HG03565 (cell line): ENCODE results near the gene ZNF543.
A peak's percentile ranks its signal among the peaks of the same experiment; 100 is the strongest.
"Not testable (repeated sequence)": the region's sequence is repeated elsewhere in the genome, so short reads cannot be mapped to it uniquely, and the experiment has no call there.

Experiments used
- ATAC-seq: cut with Tn5 transposase; IDR thresholded peaks from one replicate; pipeline ENCODE4 v1.9.1; 2021; ENCODE audit warnings: mild to moderate bottlenecking, moderate library complexity; ENCODE audit not compliant: unreplicated experiment

Gene ZNF543

DNA sequence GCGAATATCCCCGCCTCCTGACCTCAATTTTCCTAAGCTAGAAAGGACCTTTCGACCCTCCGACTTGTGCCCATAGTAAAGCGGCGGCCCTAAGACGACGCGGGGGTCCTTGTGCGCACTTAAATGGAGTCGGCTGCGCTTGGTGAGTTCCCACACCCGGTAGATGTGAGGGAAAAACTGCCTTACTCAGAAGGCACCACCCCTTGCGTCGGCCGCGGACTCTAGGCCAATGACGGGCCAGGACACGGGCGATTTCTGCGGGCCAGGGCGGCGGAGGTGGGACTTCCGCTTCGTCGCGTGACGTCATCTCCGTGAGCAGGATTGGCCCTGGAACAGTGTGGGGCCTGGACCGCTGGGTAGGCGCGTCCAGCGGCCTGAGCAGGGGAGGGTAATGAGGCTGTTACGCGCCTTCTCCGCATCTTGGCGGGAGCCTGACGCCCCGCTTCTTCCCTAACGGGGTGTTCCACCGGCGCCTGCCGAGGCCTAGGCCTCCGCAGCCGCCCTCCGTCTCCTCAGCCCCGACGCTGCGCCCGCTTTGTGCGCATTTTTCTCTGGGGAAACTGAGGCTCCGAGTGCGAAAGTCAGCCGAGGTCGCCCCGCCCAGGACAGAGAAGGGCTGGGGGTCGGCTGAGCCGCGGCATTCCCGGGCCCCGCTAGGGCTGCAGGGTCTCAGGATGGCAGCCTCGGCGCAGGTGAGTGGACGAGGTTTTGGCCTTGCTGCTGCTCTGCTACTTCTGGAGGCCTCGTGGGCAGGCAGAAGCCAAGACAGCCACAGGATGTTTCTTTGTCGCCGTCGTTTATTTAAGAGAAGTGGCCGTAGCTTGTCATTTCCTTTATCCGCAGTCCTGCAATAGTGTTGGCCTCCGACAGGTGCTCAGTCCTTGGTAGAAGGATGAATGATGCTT is at the start of gene ZNF543:
Gene ZNF543 (plus strand): TSS at position 293 of the 905 bp plus-strand sequence. CDS start 382 bp downstream, at position 675.
- peak; percentile 91 for ATAC-seq

DNA sequence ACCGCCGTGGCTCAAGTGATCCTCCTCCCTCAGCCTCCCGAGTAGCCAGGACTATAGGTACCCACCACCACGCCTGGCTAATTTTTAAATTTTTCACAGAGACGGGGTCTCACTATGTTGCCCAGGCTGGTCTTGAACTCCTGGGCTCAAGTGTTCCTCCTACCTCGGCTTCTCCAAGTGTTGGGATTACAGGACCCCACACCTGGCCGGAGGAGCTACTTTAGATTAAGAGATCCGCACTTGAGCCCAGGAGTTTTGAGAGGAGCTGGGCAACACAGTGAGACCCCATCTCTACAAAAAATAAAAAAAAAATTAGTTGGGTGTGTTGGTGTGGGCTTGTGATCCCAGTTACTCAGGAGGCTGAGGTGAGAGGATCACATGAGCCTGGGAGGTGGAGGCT is 49.0 kb upstream of the ZNF543 start:
- no peak for ATAC-seq

DNA sequence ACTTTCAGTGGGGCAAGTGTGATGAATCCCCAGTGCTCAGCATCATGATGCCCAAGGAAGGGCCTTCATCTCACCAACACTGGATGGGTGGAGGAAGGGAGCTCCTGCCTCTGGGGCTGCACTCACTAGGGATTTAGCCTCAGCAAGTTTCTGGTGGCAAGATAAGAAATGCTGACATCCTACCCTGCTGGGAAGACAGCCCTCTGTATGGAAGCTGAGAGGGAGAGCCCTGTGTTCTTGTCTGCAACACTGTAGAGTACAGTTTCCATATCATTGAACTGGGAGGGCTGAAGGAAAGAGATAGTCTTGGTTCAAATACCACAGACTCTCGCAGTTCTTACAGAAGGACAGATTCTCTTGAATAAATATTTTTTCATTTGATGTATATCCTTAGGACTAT is 47.3 kb upstream of the ZNF543 start:
- no peak for ATAC-seq

DNA sequence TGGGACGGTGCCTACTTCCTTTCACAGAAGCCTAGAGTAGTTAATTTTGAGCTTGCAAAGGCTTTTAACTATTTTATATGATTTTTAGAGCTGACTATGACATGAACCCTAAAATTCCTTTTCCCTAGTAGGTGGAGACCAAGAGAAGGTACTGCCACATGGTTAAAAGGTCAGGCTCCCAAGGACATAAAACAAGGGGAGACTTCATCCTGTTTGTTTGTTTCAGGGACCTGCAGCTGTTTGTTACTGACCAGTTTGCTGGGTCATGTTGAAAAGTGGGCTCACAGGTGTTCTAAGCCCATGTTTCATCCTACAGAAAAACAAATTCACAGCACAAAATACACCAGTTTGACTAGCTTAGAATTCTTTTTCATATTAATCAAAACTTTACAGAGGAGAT is 43.8 kb upstream of the ZNF543 start:
- ATAC-seq = no peak

DNA sequence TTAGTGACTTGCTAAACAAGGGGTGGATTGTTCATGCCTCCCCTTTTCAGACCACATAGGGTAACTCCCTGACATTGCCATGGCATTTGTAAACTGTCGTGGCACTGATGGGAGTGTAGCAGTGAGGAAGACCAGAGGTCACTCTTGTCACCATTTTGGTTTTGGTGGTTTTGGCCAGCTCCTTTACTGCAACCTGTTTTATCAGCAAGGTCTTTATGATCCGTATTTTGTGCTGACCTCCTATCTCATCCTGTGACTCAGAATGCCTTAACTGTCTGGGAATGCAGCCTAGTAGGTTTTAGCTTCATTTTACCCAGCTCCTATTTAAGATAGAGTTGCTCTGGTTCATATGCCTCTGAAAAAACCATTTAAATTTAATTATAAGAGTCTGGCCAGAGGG is 41.8 kb upstream of the ZNF543 start:
- not testable (repeated sequence) for ATAC-seq

DNA sequence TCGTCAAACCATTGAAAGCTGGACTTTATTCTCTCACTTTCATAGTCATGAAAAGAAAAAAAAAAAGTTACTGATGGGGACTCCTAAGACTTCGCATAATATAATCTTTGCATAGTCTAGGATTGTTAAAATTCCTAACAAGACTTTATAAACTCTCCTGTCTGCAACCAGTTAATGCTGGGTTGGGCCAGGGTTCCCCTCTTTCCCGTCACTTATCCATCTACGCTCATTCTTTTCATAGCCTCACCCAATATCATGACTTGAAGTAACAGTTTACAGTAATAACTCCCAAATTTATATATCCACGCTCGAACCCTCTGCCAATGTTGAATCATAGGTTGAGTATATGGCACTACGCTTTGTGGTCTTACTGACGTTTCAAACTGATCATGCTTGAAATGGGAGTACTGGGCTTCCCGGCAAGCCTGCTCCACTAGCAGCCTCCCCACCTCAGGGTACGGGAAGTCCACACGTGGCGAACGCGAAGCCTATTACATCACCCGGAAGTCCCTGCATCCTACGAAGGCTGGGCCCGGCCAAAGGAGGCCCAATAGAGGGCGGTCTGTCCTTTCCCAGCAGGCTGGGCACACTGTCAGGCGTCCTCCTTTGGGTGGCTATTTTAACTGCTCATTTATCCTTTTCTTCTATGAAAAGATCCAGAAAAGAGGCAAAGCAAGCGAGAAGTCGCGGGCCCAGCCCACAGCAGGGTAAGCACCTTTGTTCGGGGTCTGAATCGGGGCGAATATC is 40.7 kb upstream of the ZNF543 start:
- peak; percentile 58 for ATAC-seq

DNA sequence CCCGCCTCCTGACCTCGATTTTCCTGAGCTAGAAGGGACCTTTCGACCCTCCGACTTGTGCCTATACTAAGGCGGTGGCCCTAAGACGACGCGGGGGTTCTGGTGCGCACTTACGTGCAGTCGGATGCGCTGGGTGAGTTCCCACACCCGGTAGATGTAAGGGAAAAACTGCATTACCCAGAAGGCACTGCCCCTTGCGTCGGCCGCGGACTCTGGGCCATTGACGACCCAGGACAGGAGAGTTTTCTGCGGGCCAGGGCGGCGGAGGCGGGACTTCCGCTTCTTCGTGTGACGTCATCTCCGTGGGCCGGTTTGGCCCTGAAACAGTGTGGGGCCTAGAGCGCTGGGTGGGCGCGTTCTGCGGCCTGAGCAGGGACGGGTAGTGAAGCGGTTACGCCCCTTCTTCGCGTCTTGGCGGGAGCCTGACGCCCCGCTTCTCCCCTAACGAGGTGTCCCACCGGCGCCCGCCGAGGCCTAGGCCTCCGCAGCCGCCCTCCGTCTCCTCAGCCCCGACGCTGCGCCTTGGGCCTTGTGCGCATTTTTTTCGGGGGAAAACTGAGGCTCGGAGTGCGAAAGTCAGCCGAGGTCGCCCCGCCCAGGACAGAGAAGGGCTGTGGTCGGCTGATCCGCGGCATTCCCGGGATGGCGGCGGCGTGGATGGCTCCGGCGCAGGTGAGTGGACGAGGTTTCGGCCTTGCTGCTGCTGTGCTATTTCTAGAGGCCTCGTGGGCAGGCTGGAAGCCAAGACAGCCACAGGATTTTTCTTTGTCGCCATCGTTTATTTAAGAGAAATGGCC is 39.9 kb upstream of the ZNF543 start, which contains the start of gene ZNF460:
Gene ZNF460 (plus strand): TSS at position 321 of the 797 bp plus-strand sequence. CDS start 322 bp downstream, at position 643.
- ATAC-seq = peak; percentile 53

DNA sequence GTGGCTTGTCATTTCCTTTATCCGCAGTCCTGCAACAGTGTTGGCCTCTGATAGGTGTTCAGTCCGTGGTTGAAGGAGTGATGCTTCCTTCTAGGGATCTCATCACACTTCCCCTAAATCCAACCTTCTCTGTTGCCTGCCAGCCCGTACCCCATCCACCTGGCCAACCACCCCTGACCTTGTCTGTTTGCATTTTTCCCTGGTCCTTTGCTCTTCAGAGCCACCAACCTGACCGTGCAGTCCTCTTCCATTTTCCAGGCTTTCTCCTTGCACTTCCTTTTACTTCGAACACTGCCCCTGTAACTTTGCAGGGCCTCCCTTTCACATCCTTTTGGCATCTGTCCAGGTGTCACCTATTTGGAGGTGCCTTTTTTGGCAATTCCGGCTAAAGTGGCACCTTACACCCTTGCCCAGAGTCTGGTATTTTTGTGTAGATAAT is 39.3 kb upstream of the ZNF543 start:
- ATAC-seq = no peak

DNA sequence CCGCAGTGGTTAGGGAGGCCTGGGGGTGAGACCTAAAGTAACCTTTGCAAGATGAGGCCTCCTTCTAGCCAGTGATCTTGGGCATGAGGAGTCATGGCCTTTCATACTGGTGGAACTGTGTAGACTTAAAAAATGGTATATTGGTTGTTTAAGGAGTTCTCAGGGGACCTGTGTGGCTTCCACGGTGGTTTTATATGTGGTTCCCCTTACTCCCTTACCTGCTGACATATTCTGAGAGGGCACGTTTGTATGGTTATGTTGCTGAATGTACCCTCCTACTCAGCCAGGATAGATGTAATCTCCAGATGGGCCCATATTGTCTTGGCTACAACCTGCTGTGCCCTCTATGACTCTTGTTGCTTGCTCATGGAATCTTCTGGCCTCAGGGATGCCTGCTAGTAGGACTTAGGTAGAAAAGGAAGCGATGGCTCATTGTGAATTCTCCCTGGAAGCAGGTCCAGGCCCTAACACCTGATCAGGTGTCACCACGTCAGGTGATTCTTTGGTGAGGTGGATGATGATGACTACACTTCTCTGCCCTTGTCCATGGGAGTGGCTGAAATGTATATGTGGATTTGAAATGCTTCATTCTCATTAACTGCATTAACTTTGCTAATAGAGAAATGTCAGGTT is 38.1 kb upstream of the ZNF543 start:
- no peak for ATAC-seq

DNA sequence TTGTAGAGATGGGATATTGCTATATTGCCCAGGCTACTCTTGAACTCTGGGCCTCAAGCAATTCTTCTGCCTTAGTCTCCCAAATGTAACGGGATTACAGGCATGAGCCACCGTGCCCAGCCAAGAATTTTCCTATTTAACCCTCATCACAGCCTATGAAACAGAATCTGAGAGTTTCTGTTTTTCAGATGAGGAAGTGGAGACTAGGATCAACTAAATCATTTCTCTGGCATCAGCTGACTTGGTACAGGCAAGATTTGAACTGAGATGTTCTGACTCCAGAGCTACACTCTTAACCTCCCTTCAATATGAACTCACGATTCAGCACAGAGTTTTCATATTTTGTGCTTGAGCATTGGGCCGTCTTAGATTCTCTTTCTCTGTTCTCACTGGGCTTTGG is 31.9 kb upstream of the ZNF543 start:
- ATAC-seq = no peak

DNA sequence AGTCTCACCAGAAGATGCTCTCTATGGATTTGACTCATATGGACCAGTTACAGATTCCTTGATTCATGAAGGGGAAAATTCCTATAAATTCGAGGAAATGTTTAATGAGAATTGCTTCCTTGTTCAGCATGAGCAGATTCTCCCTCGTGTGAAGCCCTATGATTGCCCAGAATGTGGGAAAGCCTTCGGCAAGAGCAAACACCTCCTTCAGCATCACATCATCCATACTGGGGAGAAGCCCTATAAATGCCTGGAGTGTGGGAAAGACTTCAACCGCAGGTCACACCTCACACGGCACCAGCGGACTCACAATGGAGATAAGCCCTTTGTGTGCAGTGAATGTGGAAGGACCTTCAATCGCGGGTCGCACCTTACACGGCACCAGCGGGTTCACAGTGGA is 29.3 kb upstream of the ZNF543 start:
- no peak for ATAC-seq

DNA sequence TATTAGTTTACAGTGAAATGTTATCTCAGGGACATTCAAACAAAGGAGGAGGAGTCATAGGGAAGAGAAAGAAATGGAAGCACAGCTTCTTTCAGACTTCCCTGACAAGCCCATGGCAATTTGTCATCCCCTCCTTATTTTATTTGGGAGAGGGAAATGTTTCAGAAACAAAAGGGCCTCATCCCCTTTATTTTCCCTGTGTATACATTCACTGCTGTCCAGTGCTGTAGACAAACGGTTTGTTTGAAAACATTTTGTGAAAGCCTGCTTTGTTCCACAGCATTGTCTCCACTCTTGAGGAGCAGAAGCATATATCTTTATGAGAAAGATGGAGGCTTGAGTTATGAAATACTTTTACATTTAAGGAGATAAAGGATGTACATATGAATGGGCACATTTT is 27.7 kb upstream of the ZNF543 start:
- ATAC-seq = no peak

DNA sequence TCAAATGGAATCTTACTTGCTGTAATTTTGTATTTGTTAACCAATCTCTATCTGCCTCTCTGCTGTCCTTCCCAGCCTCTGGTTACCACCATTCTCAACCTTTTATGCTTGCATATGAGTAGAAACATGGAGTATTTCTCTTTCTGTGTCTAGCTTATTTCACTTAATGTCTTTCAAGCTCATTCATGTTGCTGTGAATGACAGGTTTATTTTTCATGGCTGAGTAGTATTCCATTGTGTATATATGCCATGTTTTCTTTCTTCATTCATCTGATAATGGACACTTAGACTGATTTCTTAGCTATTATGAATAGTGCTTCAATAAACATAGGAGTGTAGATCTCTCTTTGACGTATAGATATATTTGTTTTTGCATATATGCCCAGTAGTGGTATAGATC is 26.6 kb upstream of the ZNF543 start:
- ATAC-seq = no peak

DNA sequence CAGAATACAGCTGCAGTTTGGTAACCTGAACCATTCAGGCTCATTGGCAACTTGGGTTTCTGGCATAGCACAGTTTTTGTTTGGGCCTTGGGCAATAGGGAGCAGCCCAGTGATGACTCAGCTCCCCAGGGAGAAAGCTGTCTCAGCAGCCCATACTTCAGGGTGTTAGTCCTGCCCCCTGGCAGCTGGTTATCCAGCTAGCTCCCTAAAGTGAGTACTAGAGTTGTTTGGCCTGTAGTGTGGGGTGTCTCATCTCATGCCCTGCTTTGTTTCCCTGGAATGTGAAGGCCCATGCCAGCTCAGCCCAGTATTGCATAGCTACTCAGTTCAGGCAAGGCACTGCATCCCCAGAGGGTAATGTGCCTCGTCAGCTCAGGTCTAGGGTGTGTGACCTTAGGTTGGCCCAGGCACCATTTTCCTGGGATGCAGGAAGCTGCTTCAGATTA is 18.2 kb upstream of the ZNF543 start:
- ATAC-seq = no peak

DNA sequence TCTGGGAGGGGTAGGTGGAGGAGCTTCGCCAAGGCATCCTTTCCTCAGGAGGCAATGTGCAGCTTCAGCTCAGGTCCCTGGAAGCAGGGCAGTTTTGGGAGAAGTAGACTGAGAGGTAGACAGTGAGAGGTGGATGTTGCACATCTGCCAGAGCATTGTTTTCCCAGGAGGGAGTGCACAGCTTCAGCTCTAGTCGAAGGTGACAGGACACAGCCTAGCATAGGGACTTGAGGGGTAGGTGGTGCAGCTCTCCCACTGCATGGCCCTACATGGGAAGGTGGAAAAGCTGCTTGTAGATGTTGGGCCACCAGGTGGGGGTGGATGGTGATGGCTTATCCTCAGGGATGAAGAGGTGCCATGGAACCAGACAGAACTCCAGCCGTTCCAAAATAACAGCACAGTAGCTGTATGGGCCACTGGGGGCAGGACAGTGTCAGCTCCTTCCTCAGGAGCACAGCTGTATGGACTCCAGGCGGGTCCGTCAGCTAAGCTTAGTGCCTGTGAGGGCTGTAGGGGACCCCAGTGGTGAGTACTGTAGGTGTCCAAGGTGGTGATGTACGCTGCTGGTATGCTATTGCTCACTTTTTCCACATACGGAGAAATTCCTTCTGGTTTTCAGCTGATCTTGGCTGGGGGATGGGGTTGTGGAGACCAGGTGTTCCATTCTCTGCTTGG is 17.4 kb upstream of the ZNF543 start:
- no peak for ATAC-seq

DNA sequence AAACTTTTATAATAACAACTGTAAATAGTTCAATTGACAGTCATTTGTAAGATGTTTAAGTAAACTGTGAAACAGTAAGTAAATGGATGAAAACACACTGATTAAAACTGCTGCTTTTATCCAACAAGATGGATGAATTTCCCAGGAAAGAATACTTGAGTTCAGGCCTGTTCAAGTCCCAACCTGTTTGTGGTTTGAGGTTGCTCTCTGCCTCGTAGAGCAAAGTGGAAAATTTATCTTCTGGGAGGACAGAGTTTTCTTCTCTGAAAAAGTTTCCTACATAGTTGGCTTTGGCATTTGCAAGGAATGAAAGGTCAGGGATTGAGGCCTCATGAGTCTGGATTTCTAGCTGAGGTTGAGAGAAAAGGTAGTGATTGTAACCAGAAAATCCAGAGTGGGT is 15.2 kb upstream of the ZNF543 start:
- no peak for ATAC-seq

DNA sequence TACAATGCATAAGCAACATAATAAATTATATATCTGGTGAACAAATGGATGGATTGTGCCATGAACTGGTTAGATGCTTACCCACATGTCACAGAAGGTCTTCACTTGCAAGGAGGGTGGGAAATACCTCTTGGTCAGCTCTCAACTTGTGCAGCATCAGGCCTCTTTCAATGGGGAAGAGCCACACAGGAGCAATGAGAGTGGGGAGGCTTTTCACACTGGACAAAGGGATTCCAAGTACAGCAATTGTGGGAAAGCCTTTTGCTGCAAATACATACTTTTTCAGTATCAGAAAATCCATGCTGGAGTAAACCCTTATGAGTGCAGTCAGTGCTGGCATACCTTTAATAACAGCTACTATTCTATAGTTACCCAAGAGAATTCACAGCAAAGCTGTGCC is 11.8 kb upstream of the ZNF543 start:
- ATAC-seq = no peak

DNA sequence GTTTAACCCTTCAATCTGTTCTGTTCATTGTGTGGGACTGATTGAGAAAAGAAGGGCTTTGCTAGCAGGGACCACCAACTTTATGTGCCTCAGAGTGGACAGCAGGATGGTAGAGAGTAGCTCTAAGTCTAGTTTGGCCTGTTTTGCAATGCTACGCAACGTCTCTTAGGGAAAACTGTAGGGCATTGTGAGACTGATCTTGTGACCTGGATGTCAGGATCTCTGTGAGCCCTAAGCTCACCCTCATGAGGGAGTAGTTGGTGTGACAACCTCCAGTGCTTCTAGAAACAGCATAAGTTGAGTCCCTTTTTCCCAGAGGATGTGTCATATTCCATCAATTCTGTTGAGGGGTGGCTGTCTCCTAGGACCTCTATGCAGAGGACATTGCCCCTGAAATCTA is 9.5 kb upstream of the ZNF543 start:
- ATAC-seq = no peak

DNA sequence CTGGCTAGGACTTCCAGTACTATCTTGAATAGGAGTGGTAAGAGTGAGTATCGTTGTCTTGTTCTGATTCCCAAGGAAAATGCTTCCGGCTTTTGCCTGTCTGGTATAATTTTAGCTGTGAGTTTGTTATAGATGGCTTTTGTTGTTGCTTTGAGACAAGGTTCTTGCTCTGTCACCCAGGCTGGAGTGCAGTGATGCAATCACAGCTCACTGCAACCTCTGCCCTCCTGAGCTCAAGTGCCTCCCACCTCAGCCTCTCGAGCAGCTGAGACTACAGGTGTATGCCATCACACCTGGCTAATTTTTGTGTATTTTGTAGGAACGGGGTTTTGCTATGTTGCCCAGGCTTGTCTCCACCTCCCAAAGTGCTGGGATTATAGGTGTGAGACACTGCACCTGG is 6.1 kb upstream of the ZNF543 start:
- ATAC-seq = no peak

DNA sequence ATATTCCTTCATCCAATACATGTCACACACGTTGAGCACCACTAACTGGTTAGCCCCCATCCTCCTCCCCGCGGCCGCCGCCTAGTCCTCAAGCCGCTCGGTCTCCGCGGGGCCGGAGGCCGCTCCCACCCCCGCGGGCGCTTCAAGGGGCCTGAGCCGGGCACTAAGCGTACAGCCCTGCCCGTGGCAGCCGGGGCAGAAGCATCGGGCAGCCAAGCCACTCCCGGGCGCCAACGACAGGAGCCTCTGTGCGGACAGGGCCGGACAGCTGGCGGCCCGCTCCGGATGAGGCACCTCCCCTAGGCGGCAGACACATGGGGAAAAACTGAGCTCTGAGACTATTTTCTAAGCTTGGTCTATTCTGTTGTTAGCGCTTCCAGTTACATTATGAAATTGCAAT is 2.8 kb upstream of the ZNF543 start:
- no peak for ATAC-seq
